BLaER1 treated with 17β-estradiol and CSF1 and Interleukin-3, amounts not matched to agents 10 nM and 100 nM (cell line): ENCODE results near the gene SLC25A1.

ENCODE experiments used
- H3K27ac ChIP-seq, 11 experiments: shearing (Covaris generic); formaldehyde crosslinking; 2 replicates each; pipeline ENCODE4 v1.8.1; 2022
- H3K27me3 ChIP-seq, 11 experiments: shearing (Covaris generic); formaldehyde crosslinking; 2 replicates each; pipeline ENCODE4 v1.8.1; 2022
- H3K36me3 ChIP-seq, 11 experiments: shearing (Covaris generic); formaldehyde crosslinking; 2 replicates each; pipeline ENCODE4 v1.8.1; 2022
- H3K4me1 ChIP-seq, 10 experiments: shearing (Covaris generic); formaldehyde crosslinking; 2 replicates each; pipeline ENCODE4 v1.8.1; 2022
- H3K4me2 ChIP-seq, 11 experiments: shearing (Covaris generic); formaldehyde crosslinking; 2 replicates each; pipeline ENCODE4 v1.8.1; 2022
- H3K4me3 ChIP-seq, 10 experiments: shearing (Covaris generic); formaldehyde crosslinking; 2 replicates each; pipeline ENCODE4 v1.8.1; 2022
- H3K9ac ChIP-seq, 11 experiments: shearing (Covaris generic); formaldehyde crosslinking; 2 replicates each; pipeline ENCODE4 v1.8.1; 2022
- H3K9me3 ChIP-seq, 11 experiments: shearing (Covaris generic); formaldehyde crosslinking; replicated peaks in 1 of 11; 2 replicates each; pipeline ENCODE4 v1.8.1; 2022
- H4K20me1 ChIP-seq, 11 experiments: shearing (Covaris generic); formaldehyde crosslinking; 2 replicates each; pipeline ENCODE4 v1.8.1; 2022
- Cebpa-rat ChIP-seq, 11 experiments: shearing (Covaris generic); IDR thresholded peaks; 2 replicates each; pipeline ENCODE4 v1.8.1; 2022

SLC25A1 gene

GRCh38 chr22:19175602-19176174, 2.8 kb downstream of the SLC25A1 start:
- Histone ChIP-seq H3K4me2 (peak overlapping the region; percentile 96 to 100 (median 98); a peak in 21 of 22 replicates), H3K4me1 (peaks cover 64 to 72% (median 70%) of the 10 kb centered on the region in 10 experiments), H3K27me3 (peaks cover under 1 to 6% (median 5%) of the 10 kb centered on the region in 11 experiments), H4K20me1 (peaks cover 8 to 68% (median 47%) of the 10 kb centered on the region in 11 experiments; a peak in 19 of 22 replicates), H3K4me3 (peak overlapping the region in 4 of 10 experiments; percentile 28 to 98 (median 92); a peak in 3 of 20 replicates), H3K9ac (peak overlapping the region in 10 of 11 experiments; percentile 41 to 100 (median 98); a peak in 17 of 22 replicates), H3K36me3 (peaks cover 0 to 38% (median 13%) of the 10 kb centered on the region in 11 experiments; a peak in 10 of 22 replicates), H3K9me3 (no peaks in the 10 kb centered on the region), H3K27ac (peak overlapping the region in 9 of 11 experiments; percentile 37 to 99 (median 97); a peak in 17 of 22 replicates)
- TF ChIP-seq Cebpa-rat (IDR thresholded peaks at IDR 0.05), result no peak

- peaks cover 6 to 12% (median 11%) of the 10 kb centered on the region in 11 experiments for H3K27me3 ChIP-seq
- H3K36me3 ChIP-seq, result peaks cover 0 to 38% (median 13%) of the 10 kb centered on the region in 11 experiments; a peak in 10 of 22 replicates
- H3K9me3 ChIP-seq, result no peaks in the 10 kb centered on the region
- H3K4me1 ChIP-seq, result peaks cover 70 to 77% (median 75%) of the 10 kb centered on the region in 10 experiments
- H3K4me2 ChIP-seq, result peak overlapping the region; percentile 96 to 100 (median 98)
- H4K20me1 ChIP-seq, result peaks cover 8 to 68% (median 47%) of the 10 kb centered on the region in 11 experiments; a peak in 19 of 22 replicates
- peak overlapping the region in 9 of 11 experiments; percentile 37 to 99 (median 97); a peak in 18 of 22 replicates for H3K27ac ChIP-seq
- peak overlapping the region; percentile 24 to 100 (median 98); a peak in 19 of 22 replicates for H3K9ac ChIP-seq
- TF ChIP-seq Cebpa-rat (IDR thresholded peaks at IDR 0.05), result no peak
- peak overlapping the region in 8 of 10 experiments; percentile 90 to 100 (median 98); a peak in 13 of 20 replicates for H3K4me3 ChIP-seq
Observed at GRCh38 chr22:19175026-19175601, 3.4 kb downstream of the SLC25A1 start.

GRCh38 chr22:19174106-19175025, 4.2 kb downstream of the SLC25A1 start:
- H3K36me3 ChIP-seq, result peaks cover 0 to 38% (median 13%) of the 10 kb centered on the region in 11 experiments; a peak in 10 of 22 replicates
- peak overlapping the region in 9 of 10 experiments; percentile 2 to 100 (median 98); a peak in 17 of 20 replicates for H3K4me3 ChIP-seq

GRCh38 chr22:19173047-19174035, 5.2 kb downstream of the SLC25A1 start:
- H3K27me3 ChIP-seq, result peaks cover 24 to 30% (median 29%) of the 10 kb centered on the region in 11 experiments
- H3K4me3 ChIP-seq, result peak overlapping the region; percentile 2 to 100 (median 97); a peak in 18 of 20 replicates
- H3K27ac ChIP-seq, result peak overlapping the region in 9 of 11 experiments; percentile 91 to 99 (median 97); a peak in 18 of 22 replicates
- peak overlapping the region; percentile 95 to 100 (median 98); a peak in 21 of 22 replicates for H3K9ac ChIP-seq
- no peaks in the 10 kb centered on the region for H3K9me3 ChIP-seq
- H3K36me3 ChIP-seq, result peaks cover 0 to 38% (median 13%) of the 10 kb centered on the region in 11 experiments; a peak in 10 of 22 replicates
- peak overlapping the region; percentile 96 to 100 (median 98) for H3K4me2 ChIP-seq
- H3K4me1 ChIP-seq, result peaks cover 64 to 69% (median 67%) of the 10 kb centered on the region in 10 experiments
- peaks cover 8 to 62% (median 47%) of the 10 kb centered on the region in 11 experiments; a peak in 19 of 22 replicates for H4K20me1 ChIP-seq
- no peak for TF ChIP-seq Cebpa-rat (IDR thresholded peaks at IDR 0.05)

More at GRCh38 chr22:19174106-19175025, 4.2 kb downstream of the SLC25A1 start:
- Histone ChIP-seq H3K27me3 (peaks cover 14 to 19% (median 18%) of the 10 kb centered on the region in 11 experiments), H3K4me1 (peaks cover 67 to 74% (median 70%) of the 10 kb centered on the region in 10 experiments), H3K27ac (peak overlapping the region in 9 of 11 experiments; percentile 37 to 99 (median 97); a peak in 18 of 22 replicates), H4K20me1 (peaks cover 8 to 64% (median 47%) of the 10 kb centered on the region in 11 experiments; a peak in 19 of 22 replicates), H3K9ac (peak overlapping the region; percentile 24 to 100 (median 98); a peak in 20 of 22 replicates), H3K4me2 (peak overlapping the region; percentile 96 to 100 (median 98)), H3K9me3 (no peaks in the 10 kb centered on the region)
- TF ChIP-seq Cebpa-rat (IDR thresholded peaks at IDR 0.05), result no peak

- TF ChIP-seq Cebpa-rat (IDR thresholded peaks at IDR 0.05), result no peak
- Histone ChIP-seq H3K4me2 (peak overlapping the region; percentile 96 to 100 (median 98)), H3K27ac (peak overlapping the region; percentile 84 to 99 (median 96)), H3K27me3 (peaks cover 33 to 39% (median 38%) of the 10 kb centered on the region in 11 experiments), H3K4me1 (peaks cover 60 to 64% (median 63%) of the 10 kb centered on the region in 10 experiments), H4K20me1 (peaks cover 8 to 56% (median 42%) of the 10 kb centered on the region in 11 experiments; a peak in 19 of 22 replicates), H3K9me3 (no peaks in the 10 kb centered on the region), H3K36me3 (peaks cover 0 to 36% (median 13%) of the 10 kb centered on the region in 11 experiments; a peak in 10 of 22 replicates), H3K9ac (peak overlapping the region; percentile 95 to 100 (median 98)), H3K4me3 (peak overlapping the region; percentile 90 to 100 (median 98))
Observed at GRCh38 chr22:19172213-19173046, 6.1 kb downstream of the SLC25A1 start.

- H4K20me1 ChIP-seq, result peaks cover under 1 to 31% (median 24%) of the 10 kb centered on the region in 11 experiments; a peak in 18 of 22 replicates
- peak overlapping the region in 3 of 10 experiments; percentile 96 to 100 (median 99); a peak in 1 of 20 replicates for H3K4me3 ChIP-seq
- no peak for TF ChIP-seq Cebpa-rat (IDR thresholded peaks at IDR 0.05)
Observed at GRCh38 chr22:19169947-19170318, 8.6 kb downstream of the SLC25A1 start.

More at GRCh38 chr22:19169947-19170318, 8.6 kb downstream of the SLC25A1 start:
- Histone ChIP-seq H3K9me3 (no peaks in the 10 kb centered on the region), H3K27me3 (peaks cover 45 to 58% (median 55%) of the 10 kb centered on the region in 11 experiments), H3K27ac (no peak overlapping the region), H3K4me2 (peak overlapping the region in 7 of 11 experiments; percentile 96 to 100 (median 99); a peak in 5 of 22 replicates), H3K9ac (no peak overlapping the region), H3K36me3 (peaks cover 0 to 11% (median 2%) of the 10 kb centered on the region in 11 experiments; a peak in 7 of 22 replicates), H3K4me1 (peaks cover 35 to 40% (median 38%) of the 10 kb centered on the region in 10 experiments)
